Mucosa of stomach (tissue), 1 donor: ENCODE results near the gene DOCK4.

ENCODE experiments used
- H3K27me3 ChIP-seq: one replicate; pipeline ENCODE4 v1.7.0; 2013; ENCODE audit warnings: mild to moderate bottlenecking, low read length; ENCODE audit not compliant: control insufficient read depth, insufficient read depth
- H3K36me3 ChIP-seq: one replicate; pipeline ENCODE4 v1.7.0; 2013; ENCODE audit warnings: low read length; ENCODE audit not compliant: control insufficient read depth, insufficient read depth
- H3K4me1 ChIP-seq: one replicate; pipeline ENCODE4 v1.7.0; 2013; ENCODE audit warnings: mild to moderate bottlenecking, low read length; ENCODE audit not compliant: control insufficient read depth, insufficient read depth
- H3K4me3 ChIP-seq: one replicate; pipeline ENCODE4 v1.7.0; 2013; ENCODE audit warnings: low read length
- H3K9ac ChIP-seq: one replicate; pipeline ENCODE4 v1.7.0; 2013; ENCODE audit warnings: mild to moderate bottlenecking, low read length, moderate library complexity
- H3K9me3 ChIP-seq: one replicate; pipeline ENCODE4 v1.7.0; 2013; ENCODE audit warnings: mild to moderate bottlenecking, low read length, moderate library complexity; ENCODE audit not compliant: control insufficient read depth
- donor health status: Pancreatic carcinoma.

DOCK4 gene

GRCh38 chr7:112236597-112236996, 30.4 kb upstream of the DOCK4 start:
- Histone ChIP-seq H3K9ac (no peak overlapping the region), H3K27me3 (no peaks in the 10 kb centered on the region), H3K9me3 (no peaks in the 10 kb centered on the region), H3K4me1 (peaks cover 10% of the 10 kb centered on the region), H3K4me3 (no peak overlapping the region), H3K36me3 (no peaks in the 10 kb centered on the region)

GRCh38 chr7:112234147-112234546, 27.9 kb upstream of the DOCK4 start:
- H3K9me3 ChIP-seq: no peaks in the 10 kb centered on the region
- no peak overlapping the region for H3K9ac ChIP-seq
- H3K27me3 ChIP-seq: no peaks in the 10 kb centered on the region
- H3K36me3 ChIP-seq: no peaks in the 10 kb centered on the region
- H3K4me1 ChIP-seq: peaks cover 10% of the 10 kb centered on the region
- no peak overlapping the region for H3K4me3 ChIP-seq

DNA sequence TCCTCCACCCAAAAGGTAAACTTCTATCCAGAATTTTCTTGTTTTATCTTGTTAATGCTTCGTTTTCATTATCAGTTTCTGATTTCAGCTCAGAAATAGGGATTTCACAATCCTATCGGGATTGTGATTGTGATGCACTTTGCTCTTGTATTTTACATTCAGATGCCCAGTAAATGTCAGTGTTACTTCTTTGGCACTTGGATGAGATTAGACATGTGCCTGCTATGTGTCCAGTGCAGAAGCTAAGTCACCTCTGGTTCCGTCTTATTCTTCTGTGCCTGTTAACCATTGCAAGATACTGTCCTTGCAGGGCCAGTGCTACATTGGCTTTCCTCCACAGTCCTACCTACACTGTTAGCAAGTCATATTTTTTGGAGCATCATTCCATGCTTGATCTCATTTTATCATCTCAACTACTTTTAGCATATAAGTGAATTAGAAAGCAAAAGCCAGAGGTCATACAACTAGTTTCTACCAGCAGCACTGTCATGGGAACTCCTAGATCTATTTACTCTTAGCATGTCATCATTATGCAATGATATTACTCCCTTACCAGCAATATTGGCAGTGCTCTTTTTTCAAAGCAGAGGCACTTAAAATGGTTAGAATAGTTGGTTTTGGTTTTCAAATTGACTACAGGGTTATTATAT, 27.0 kb upstream of the DOCK4 start:
- no peaks in the 10 kb centered on the region for H3K27me3 ChIP-seq
- no peaks in the 10 kb centered on the region for H3K36me3 ChIP-seq
- no peak overlapping the region for H3K4me3 ChIP-seq
- H3K9me3 ChIP-seq: no peaks in the 10 kb centered on the region
- H3K4me1 ChIP-seq: peaks cover 10% of the 10 kb centered on the region
- no peak overlapping the region for H3K9ac ChIP-seq

DNA sequence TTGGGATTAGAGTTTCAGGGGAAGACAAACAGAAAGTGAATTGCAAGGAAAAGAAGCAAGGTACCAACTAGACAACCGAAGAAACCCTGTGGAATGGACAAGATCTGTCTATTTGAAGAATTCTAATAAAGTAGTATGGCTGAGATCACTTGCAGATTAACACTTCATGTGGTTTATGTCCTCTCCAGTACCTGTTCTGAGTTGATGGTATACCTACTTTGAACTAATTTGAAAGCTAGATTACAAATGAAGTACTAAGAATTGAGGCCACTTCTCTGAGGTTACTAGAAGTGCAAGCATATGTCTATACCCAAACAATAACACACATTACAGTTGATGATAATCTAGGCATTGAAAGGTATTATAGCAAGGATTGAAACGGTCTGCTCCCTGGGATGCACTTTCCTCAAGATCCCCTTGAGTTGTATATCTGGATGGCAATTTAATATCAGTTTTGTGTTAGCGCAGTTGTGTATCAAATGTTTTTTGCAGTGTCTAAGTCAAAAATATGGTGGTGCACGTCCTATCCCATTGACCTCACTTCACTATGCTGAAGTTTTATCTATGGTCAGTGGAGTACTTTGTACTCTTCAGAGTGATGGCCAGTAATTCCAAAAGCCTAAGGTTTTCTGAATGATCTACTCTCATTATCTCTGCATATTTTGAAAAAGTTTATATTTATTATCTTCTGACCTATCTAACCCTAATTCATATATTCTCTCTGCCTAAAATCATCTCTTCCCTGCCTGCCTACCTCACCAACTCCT, 26.2 kb upstream of the DOCK4 start:
- no peaks in the 10 kb centered on the region for H3K9me3 ChIP-seq
- peaks cover 10% of the 10 kb centered on the region for H3K4me1 ChIP-seq
- H3K4me3 ChIP-seq: no peak overlapping the region
- no peaks in the 10 kb centered on the region for H3K27me3 ChIP-seq
- H3K9ac ChIP-seq: no peak overlapping the region
- H3K36me3 ChIP-seq: no peaks in the 10 kb centered on the region

GRCh38 chr7:112228632-112229031, 22.4 kb upstream of the DOCK4 start:
- no peaks in the 10 kb centered on the region for H3K27me3 ChIP-seq
- no peaks in the 10 kb centered on the region for H3K9me3 ChIP-seq
- H3K4me1 ChIP-seq: peaks cover 10% of the 10 kb centered on the region
- H3K4me3 ChIP-seq: no peak overlapping the region
- no peaks in the 10 kb centered on the region for H3K36me3 ChIP-seq
- no peak overlapping the region for H3K9ac ChIP-seq

- Histone ChIP-seq H3K36me3 (no peaks in the 10 kb centered on the region), H3K27me3 (no peaks in the 10 kb centered on the region), H3K9me3 (no peaks in the 10 kb centered on the region), H3K9ac (no peak overlapping the region), H3K4me3 (no peak overlapping the region), H3K4me1 (no peaks in the 10 kb centered on the region)
Measured at GRCh38 chr7:112226701-112227276, 20.6 kb upstream of the DOCK4 start.

- H3K27me3 ChIP-seq: no peaks in the 10 kb centered on the region
- no peaks in the 10 kb centered on the region for H3K36me3 ChIP-seq
- H3K4me3 ChIP-seq: no peak overlapping the region
- no peak overlapping the region for H3K9ac ChIP-seq
- H3K9me3 ChIP-seq: no peaks in the 10 kb centered on the region
- H3K4me1 ChIP-seq: no peaks in the 10 kb centered on the region
Measured at GRCh38 chr7:112225006-112225405, 18.8 kb upstream of the DOCK4 start.

- Histone ChIP-seq H3K4me3 (no peak overlapping the region), H3K9me3 (no peaks in the 10 kb centered on the region), H3K4me1 (no peaks in the 10 kb centered on the region), H3K36me3 (no peaks in the 10 kb centered on the region), H3K27me3 (no peaks in the 10 kb centered on the region), H3K9ac (no peak overlapping the region)
Measured at GRCh38 chr7:112224186-112224585, 18.0 kb upstream of the DOCK4 start.

DNA sequence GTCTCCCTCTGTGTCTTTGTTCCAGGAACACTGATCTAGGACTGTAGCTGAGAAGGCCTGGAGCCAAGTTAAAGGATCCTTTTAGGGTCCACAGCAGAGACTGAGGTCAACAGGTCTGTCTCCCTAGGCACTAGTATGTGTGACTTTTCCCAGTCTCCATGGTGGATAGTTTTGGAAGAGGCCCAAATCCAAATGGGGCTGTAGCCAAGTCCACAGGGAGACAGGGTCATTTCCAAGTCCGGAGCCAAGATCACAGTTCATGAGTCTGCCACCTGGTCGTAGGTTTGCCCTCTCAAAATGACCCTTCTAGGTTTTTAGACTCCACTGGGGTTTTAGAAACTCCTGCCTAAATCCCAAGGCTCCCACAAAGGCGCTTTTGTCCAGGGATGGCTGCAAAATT, 17.1 kb upstream of the DOCK4 start:
- no peak overlapping the region for H3K4me3 ChIP-seq
- no peak overlapping the region for H3K9ac ChIP-seq
- no peaks in the 10 kb centered on the region for H3K36me3 ChIP-seq
- H3K4me1 ChIP-seq: no peaks in the 10 kb centered on the region
- H3K9me3 ChIP-seq: no peaks in the 10 kb centered on the region
- H3K27me3 ChIP-seq: no peaks in the 10 kb centered on the region

DNA sequence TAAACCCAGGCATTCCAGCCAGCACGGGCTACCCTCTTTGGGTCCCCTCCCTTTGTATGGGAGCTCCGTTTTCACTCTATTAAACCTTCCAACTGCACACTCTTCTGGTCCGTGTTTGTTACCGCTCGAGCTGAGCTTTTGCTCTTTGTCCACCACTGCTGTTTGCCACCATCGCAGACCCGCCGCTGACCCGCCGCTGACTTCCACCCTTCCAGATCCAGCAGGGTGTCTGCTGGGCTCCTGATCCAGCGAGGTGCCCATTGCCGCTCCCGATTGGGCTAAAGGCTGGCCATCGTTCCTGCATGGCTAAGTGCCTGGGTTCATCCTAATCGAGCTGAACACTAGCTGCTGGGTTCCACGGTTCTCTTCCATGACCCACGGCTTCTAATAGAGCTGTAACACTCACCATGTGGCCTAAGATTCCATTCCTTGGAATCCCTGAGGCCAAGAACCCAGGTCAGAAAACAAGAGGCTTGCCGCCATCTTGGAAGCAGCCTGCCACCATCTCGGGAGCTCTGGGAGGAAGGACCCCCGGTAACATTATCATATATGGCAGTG, 14.8 kb upstream of the DOCK4 start:
- Histone ChIP-seq H3K9ac (no peak overlapping the region), H3K9me3 (no peaks in the 10 kb centered on the region), H3K4me3 (no peak overlapping the region), H3K36me3 (no peaks in the 10 kb centered on the region), H3K27me3 (no peaks in the 10 kb centered on the region), H3K4me1 (no peaks in the 10 kb centered on the region)

- Histone ChIP-seq H3K9ac (no peak overlapping the region), H3K4me1 (no peaks in the 10 kb centered on the region), H3K27me3 (no peaks in the 10 kb centered on the region), H3K36me3 (no peaks in the 10 kb centered on the region), H3K9me3 (no peaks in the 10 kb centered on the region), H3K4me3 (no peak overlapping the region)
Measured at GRCh38 chr7:112215787-112216186, 9.6 kb upstream of the DOCK4 start.

DNA sequence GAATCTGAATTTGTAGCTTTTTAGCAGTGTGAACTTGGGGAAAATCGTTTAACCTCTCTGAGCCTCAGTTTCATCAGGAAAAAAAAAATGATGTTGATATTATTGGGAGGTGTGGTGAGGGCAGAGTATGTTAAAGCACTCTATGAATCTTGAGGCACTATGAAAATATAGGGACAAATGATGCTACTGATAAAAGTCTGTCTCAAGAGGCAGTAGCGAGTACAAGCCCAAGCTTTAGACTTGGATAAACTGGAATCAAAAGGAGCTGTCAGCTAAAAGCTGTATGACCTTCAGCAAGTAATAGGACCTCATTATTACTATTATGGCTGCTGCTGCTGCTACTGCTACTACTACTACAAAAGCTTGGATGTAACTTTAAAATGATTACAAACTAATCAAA, 8.7 kb upstream of the DOCK4 start:
- no peak overlapping the region for H3K4me3 ChIP-seq
- no peaks in the 10 kb centered on the region for H3K4me1 ChIP-seq
- H3K27me3 ChIP-seq: no peaks in the 10 kb centered on the region
- H3K36me3 ChIP-seq: no peaks in the 10 kb centered on the region
- H3K9ac ChIP-seq: no peak overlapping the region
- no peaks in the 10 kb centered on the region for H3K9me3 ChIP-seq
